GM18498 (cell line): Measurements from ENCODE around the gene SBDS.

Source experiments
- ATAC-seq: cut with Tn5 transposase; IDR thresholded peaks from one replicate; pipeline ENCODE4 v1.9.1; 2021; ENCODE audit warnings: mild to moderate bottlenecking, moderate library complexity; ENCODE audit not compliant: unreplicated experiment

The SBDS gene

DNA sequence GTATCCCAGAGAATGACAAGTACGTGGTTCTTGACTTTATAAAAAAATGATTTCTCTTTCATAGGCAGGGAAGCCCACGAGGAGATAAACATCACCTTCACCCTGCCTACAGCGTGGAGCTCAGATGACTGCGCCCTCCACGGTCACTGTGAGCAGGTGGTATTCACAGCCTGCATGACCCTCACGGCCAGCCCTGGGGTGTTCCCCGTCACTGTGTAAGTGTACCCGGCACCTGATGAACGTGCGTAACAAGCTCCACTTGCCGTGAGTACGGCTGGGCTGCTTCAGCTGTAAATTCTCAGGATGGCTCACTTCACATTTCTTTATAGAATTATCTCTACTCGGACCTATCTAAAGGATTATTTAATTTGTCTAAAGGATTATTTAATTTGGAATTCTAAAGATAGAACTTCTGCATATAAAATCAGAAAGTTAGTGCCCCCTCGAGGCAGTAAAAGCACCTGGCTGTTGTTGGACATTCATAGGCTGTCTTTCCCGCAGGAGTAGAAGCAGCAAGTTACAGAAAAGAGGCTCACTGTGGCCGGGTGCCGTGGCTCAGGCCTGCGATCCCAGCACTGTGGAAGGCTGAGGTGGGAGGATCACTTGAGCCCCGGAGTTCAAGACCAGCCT is 46.8 kb downstream of the SBDS start:
- ATAC-seq: no peak

DNA sequence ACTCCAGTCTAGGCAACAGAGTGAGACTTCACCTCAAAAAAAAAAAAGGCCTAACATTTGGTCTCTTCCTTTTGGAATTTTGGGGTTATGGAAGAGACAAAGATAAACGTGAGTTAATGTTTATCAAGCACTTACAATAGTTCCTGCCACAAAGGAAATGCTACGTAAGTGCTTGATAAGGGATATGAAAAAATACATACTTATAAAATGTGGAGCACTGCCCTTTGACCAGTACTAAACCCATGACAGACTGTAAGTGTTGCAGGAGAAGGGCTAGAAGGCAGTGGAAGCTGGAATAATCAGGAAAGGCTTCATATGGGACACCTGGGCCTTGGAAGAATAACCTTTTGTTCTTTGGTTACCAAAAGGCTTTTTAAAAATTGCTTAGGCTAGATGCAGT is 48.8 kb downstream of the SBDS start:
- no peak for ATAC-seq

GRCh38 chr7:66939325-66939724 is 56.1 kb downstream of the SBDS start:
- ATAC-seq: no peak

- ATAC-seq: no peak
These were observed 57.4 kb downstream of the SBDS start for GRCh38 chr7:66937940-66938339.
